DND-41 (cell line): Measurements from ENCODE around the gene ABHD6.

Experiments
- ATAC-seq: fragments of 200-7000 bp; cut with Tn5 transposase; 3 replicates; pipeline ENCODE4 v1.9.1; 2021; ENCODE audit warnings: low read depth; ENCODE audit not compliant: insufficient read depth
- DNase-seq: peaks from one replicate; pipeline ENCODE4 v3.0.0-alpha.2; 2020
- H2AFZ ChIP-seq: 2 replicates; pipeline ENCODE4 v1.6.0; 2012; ENCODE audit warnings: low read depth, low read length
- H3K27ac ChIP-seq: 2 replicates; pipeline ENCODE4 v1.5.1; 2012; ENCODE audit warnings: low read length, inconsistent platforms
- H3K27me3 ChIP-seq: fragments of 200-600 bp; sonication (generic); 2 replicates; pipeline ENCODE4 v1.6.0; 2012; ENCODE audit warnings: low read length, mild to moderate bottlenecking, inconsistent platforms; ENCODE audit not compliant: insufficient read depth, poor library complexity
- H3K36me3 ChIP-seq: 2 replicates; pipeline ENCODE4 v1.5.1; 2012; ENCODE audit warnings: low read length, inconsistent platforms; ENCODE audit not compliant: insufficient read depth
- H3K4me1 ChIP-seq: 2 replicates; pipeline ENCODE4 v1.5.1; 2012; ENCODE audit warnings: mild to moderate bottlenecking, low read length; ENCODE audit not compliant: insufficient read depth
- H3K4me2 ChIP-seq: 2 replicates; pipeline ENCODE4 v1.6.0; 2012; ENCODE audit warnings: mild to moderate bottlenecking, moderate library complexity, low read length, inconsistent platforms; ENCODE audit not compliant: insufficient read depth
- H3K4me3 ChIP-seq, 2 experiments: fragments of 200-600 bp in 1 of 2; shearing (Covaris generic) in 1 of 2; 2 replicates each; pipeline ENCODE4 v1.5.1; 2012 to 2016; ENCODE audit warnings: inconsistent platforms in 2 of 2, low read length in 2 of 2, mild to moderate bottlenecking in 2 of 2, low read depth in 1 of 2, moderate library complexity in 1 of 2
- H3K79me2 ChIP-seq: 2 replicates; pipeline ENCODE4 v1.6.0; 2012; ENCODE audit warnings: low read length, inconsistent platforms; ENCODE audit not compliant: insufficient read depth
- H3K9ac ChIP-seq: 2 replicates; pipeline ENCODE4 v1.6.0; 2012; ENCODE audit warnings: low read depth, mild to moderate bottlenecking, inconsistent platforms, low read length, moderate library complexity
- H3K9me3 ChIP-seq: 2 replicates; pipeline ENCODE4 v1.5.1; 2012; ENCODE audit warnings: low read length, moderate library complexity, mild to moderate bottlenecking, inconsistent platforms; ENCODE audit not compliant: insufficient read depth, severe bottlenecking
- H4K20me1 ChIP-seq: 2 replicates; pipeline ENCODE4 v1.6.0; 2012; ENCODE audit warnings: low read length; ENCODE audit not compliant: insufficient read depth
- CTCF ChIP-seq: IDR thresholded peaks from 2 replicates; pipeline ENCODE4 v1.5.1; 2012; ENCODE audit warnings: borderline replicate concordance, low read length, moderate library complexity, mild to moderate bottlenecking; ENCODE audit not compliant: poor library complexity, severe bottlenecking; ENCODE audit errors: extremely low read depth
- EZH2 ChIP-seq: IDR thresholded peaks from 3 replicates; pipeline ENCODE4 v1.6.1; 2012; ENCODE audit warnings: borderline replicate concordance, low read depth, mild to moderate bottlenecking, moderate library complexity, low read length, inconsistent platforms; ENCODE audit not compliant: severe bottlenecking

Gene ABHD6

GRCh38 chr3:58326267-58326900 lies 88.8 kb downstream of the ABHD6 start:
- no peak overlapping the region for H3K4me2 ChIP-seq
- no peaks in the 10 kb centered on the region for H4K20me1 ChIP-seq
- DNase-seq (no peak), ATAC-seq (no peak)
- no peak overlapping the region for H3K4me3 ChIP-seq
- no peaks in the 10 kb centered on the region for H3K79me2 ChIP-seq
- H3K36me3 ChIP-seq, result peaks cover 3% of the 10 kb centered on the region; the same call in 1 of the 2 replicates
- no peaks in the 10 kb centered on the region for H3K27me3 ChIP-seq
- no peak for TF ChIP-seq EZH2
- no peak for TF ChIP-seq CTCF
- H3K4me1 ChIP-seq, result no peaks in the 10 kb centered on the region
- H3K9ac ChIP-seq, result no peak overlapping the region
- no peak overlapping the region for H2AFZ ChIP-seq
- H3K27ac ChIP-seq, result no peak overlapping the region
- no peaks in the 10 kb centered on the region for H3K9me3 ChIP-seq

- Histone ChIP-seq H3K9me3 (no peaks in the 10 kb centered on the region), H3K36me3 (no peaks in the 10 kb centered on the region), H3K4me1 (peaks cover 17% of the 10 kb centered on the region), H4K20me1 (no peaks in the 10 kb centered on the region), H2AFZ (no peak overlapping the region), H3K27ac (no peak overlapping the region), H3K9ac (no peak overlapping the region), H3K4me3 (no peak overlapping the region), H3K79me2 (peaks cover 16% of the 10 kb centered on the region), H3K27me3 (no peaks in the 10 kb centered on the region), H3K4me2 (no peak overlapping the region)
- ATAC-seq (no peak), DNase-seq (no peak)
- TF ChIP-seq CTCF, result no peak
- TF ChIP-seq EZH2, result no peak
Observed at GRCh38 chr3:58329150-58329921, 91.7 kb downstream of the ABHD6 start.

- Histone ChIP-seq H3K27me3 (no peaks in the 10 kb centered on the region), H3K9me3 (no peaks in the 10 kb centered on the region), H4K20me1 (no peaks in the 10 kb centered on the region), H3K36me3 (no peaks in the 10 kb centered on the region), H3K4me2 (no peak overlapping the region), H3K4me3 (no peak overlapping the region), H3K9ac (no peak overlapping the region), H3K4me1 (peaks cover 23% of the 10 kb centered on the region), H3K79me2 (peaks cover 22% of the 10 kb centered on the region), H2AFZ (no peak overlapping the region), H3K27ac (no peak overlapping the region)
- DNase-seq (no peak), ATAC-seq (no peak)
- TF ChIP-seq CTCF, result no peak
- no peak for TF ChIP-seq EZH2
Observed at GRCh38 chr3:58329922-58330413, 92.4 kb downstream of the ABHD6 start.
